Inferior parietal cortex (tissue), 1 donor: ENCODE data around the gene POU2F1.

Source experiments
- DNase-seq: peaks from one replicate; pipeline ENCODE4 v3.0.0-alpha.2; 2016; ENCODE audit errors: extremely low spot score

Gene POU2F1

GRCh38 chr1:167272369-167272957, 51.8 kb downstream of the POU2F1 start:
- no peak for DNase-seq

- DNase-seq = no peak
Observed at GRCh38 chr1:167273027-167273800, 52.5 kb downstream of the POU2F1 start.

GRCh38 chr1:167274061-167274460, 53.4 kb downstream of the POU2F1 start:
- no peak for DNase-seq

GRCh38 chr1:167276969-167277368, 56.3 kb downstream of the POU2F1 start:
- DNase-seq = no peak

GRCh38 chr1:167278497-167278896, 57.8 kb downstream of the POU2F1 start:
- no peak for DNase-seq

- DNase-seq = no peak
Observed at GRCh38 chr1:167280912-167281311, 60.2 kb downstream of the POU2F1 start.

- no peak for DNase-seq
Observed at GRCh38 chr1:167288390-167289074, 67.8 kb downstream of the POU2F1 start.

- DNase-seq = no peak
Observed at GRCh38 chr1:167289075-167289442, 68.4 kb downstream of the POU2F1 start.

- DNase-seq = no peak
Observed at GRCh38 chr1:167289966-167290365, 69.3 kb downstream of the POU2F1 start.

GRCh38 chr1:167291539-167292185, 71.0 kb downstream of the POU2F1 start:
- DNase-seq = no peak

- DNase-seq = no peak
Observed at GRCh38 chr1:167292216-167292615, 71.5 kb downstream of the POU2F1 start.

- no peak for DNase-seq
Observed at GRCh38 chr1:167293057-167293456, 72.4 kb downstream of the POU2F1 start.

GRCh38 chr1:167294528-167294927, 73.8 kb downstream of the POU2F1 start:
- DNase-seq = no peak

GRCh38 chr1:167297222-167298214, 76.8 kb downstream of the POU2F1 start:
- no peak for DNase-seq

- DNase-seq = no peak
Observed at GRCh38 chr1:167298325-167298724, 77.6 kb downstream of the POU2F1 start.

GRCh38 chr1:167301355-167301754, 80.7 kb downstream of the POU2F1 start:
- no peak for DNase-seq

- no peak for DNase-seq
Observed at GRCh38 chr1:167304165-167304564, 83.5 kb downstream of the POU2F1 start.

GRCh38 chr1:167305059-167305705, 84.5 kb downstream of the POU2F1 start:
- no peak for DNase-seq

GRCh38 chr1:167305706-167306277, 85.1 kb downstream of the POU2F1 start:
- DNase-seq = no peak

GRCh38 chr1:167310732-167311131, 90.0 kb downstream of the POU2F1 start:
- DNase-seq = no peak
